GM19467 (cell line): ENCODE measurements around the gene ELANE.
"Not testable (repeated sequence)": the region's sequence is repeated elsewhere in the genome, so short reads cannot be mapped to it uniquely, and the experiment has no call there.

Experiments
- ATAC-seq: cut with Tn5 transposase; IDR thresholded peaks from one replicate; pipeline ENCODE4 v1.9.1; 2021; ENCODE audit warnings: mild to moderate bottlenecking, moderate library complexity; ENCODE audit not compliant: unreplicated experiment

The ELANE gene

DNA sequence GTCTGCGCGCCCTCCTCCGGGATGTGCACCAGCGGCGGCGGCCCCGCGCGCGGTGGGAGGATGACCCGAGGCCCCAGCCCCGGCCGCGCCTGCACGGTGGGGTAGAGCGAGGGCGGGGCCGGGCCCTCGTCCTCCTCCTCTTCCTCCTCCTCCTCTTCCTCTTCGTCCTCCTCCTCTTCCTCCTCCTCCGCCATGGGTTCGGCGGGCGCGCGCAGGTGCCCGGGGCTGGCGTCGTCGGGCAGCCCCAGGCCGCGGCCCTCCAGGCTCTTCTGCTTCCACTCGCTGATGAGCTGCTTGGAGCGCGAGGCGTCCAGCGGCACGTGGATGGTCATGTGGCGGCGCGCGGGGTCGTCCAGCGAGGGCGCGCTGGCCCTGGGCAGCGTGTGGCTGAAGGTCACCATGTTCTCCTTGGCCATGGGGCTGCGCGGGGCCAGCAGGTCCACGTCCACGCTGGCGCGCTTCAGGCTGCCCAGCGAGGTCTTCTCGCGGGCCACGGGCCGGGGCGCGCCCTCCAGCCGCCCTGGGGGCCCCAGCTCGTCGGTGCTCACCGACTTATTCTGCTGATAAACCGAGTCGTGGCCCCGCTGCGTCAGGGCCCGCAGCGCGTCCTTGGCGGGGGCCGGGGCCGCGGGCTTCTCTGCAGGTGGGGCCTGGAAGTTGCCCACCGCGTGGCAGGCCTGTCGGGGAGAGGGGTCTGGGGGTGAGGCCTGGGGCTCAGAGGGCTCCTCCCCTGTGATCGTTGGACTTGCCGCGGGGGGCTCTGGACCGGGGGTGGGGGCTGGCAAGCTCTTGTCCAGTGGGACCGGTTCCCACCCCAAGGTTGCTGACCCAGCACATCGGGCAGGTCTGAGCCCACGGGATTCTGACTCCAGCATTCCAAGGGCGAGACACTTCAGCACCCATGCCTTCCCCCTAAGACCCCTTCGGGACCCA lies 38.6 kb upstream of the ELANE start:
- ATAC-seq = no peak

DNA sequence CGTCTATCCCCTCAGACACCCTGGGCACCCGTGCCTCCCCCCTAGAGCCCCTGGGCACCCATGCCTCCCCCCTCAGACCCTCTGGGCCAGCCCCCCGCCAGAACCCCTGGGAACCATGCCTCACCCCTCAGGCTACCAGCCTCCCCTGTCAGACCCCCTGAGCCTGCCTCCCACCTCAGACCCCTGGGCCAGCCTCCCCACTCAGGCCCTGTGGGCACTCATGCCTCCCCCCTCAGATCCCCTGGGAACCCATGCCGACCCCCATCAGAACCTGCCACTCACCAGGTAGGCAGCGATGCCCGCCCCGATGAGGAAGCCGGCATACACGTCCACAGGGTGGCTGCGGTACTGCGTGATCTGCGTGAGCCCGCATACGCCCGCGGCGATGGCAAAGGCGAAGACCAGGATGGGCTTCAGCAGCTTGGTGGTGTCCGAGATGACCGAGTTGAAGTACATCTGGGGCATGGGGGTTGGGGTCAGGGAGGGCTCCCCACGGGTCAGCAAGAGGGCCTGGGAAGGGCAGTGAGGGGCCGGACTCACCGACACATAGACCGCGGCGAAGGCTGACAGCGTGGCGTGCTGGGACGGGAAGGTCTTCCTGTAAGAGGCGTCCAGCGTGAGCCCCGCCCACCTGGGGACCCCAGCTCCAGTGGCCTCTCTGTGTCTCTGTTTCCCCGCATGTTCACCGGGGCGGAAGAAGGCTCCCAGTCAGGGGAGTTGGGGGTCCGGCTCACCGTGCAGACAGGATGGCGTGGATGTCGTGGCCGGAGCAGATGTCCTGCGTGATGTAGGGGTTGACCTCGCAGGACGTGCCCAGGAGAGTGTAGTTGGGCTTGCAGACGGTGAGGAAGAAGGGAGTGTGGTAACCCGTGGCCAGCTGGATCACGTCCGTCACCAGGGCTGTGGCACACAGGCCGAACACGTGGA lies 37.7 kb upstream of the ELANE start:
- ATAC-seq = no peak

DNA sequence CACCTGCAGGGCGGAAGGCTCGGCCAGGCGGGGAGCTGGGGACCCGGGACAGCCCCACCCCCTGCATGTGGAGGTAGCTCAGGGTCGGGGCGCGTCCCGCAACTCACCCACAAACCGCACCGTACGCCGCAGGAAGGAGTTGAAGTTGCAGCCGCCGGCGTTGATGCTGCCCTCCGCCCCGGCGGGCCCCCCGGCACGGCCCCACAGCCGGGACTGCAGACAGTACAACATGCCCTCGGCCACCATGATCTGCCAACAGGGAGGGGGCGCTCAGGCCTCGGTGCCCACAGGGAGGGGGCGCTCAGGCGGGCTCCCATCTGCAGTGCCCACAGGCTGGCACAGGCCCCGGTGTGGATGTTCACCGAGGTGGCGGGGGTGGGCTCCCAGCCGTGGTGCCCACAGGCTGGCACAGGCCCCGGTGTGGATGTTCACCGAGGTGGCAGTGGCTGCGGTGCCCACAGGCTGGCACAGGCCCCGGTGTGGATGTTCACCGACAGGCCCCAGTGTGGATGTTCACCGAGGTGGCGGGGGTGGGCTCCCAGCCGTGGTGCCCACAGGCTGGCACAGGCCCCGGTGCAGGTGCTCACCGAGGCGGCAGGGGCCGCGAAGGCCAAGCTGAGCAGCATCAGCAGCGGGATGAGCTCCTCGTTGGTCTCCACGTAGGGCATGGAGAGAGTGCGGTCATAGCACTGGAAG lies 36.9 kb upstream of the ELANE start:
- no peak for ATAC-seq

DNA sequence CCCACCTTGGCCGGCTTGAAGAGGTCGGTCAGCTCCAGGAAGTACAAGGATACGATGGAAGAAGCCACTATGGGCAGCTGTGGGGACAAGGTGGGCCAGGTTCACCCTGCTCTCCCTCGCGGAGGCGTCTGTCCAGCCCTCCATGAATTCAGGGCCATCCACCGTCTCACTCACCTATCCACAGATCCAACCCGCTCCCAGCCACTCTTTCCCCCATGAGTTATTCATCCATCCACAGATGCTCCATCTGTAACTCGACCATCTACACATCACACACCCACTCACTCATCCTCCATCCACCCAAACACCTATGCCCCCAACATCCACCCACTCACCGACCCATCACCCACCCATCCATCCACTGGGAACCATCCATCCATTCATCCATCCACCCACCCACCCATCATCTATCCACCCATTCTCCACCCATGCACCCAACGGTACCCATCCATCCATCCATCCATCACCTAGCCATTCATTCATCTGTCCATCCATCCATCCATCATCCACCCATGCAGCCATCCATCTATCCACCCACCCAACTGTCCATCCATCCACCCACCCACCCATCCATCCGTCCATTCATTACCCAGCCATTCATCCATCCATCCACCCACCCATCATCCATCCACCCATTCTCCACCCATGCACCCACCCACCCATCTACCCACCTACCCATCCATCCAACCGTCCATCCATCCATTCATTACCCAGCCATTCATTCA lies 36.2 kb upstream of the ELANE start:
- no peak for ATAC-seq

DNA sequence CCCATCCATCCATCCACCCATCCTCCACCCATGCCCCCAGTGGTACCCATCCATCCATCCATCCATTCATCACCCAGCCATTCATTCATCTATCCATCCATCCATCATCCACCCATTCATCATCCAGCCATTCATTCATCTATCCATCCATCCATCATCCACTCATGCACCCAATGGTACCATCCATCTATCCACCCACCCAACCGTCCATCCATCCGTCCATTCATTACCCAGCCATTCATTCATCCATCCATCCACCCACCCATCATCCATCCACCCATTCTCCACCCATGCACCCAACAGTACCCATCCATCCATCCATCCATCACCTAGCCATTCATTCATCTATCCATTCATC lies 35.6 kb upstream of the ELANE start:
- no peak for ATAC-seq

DNA sequence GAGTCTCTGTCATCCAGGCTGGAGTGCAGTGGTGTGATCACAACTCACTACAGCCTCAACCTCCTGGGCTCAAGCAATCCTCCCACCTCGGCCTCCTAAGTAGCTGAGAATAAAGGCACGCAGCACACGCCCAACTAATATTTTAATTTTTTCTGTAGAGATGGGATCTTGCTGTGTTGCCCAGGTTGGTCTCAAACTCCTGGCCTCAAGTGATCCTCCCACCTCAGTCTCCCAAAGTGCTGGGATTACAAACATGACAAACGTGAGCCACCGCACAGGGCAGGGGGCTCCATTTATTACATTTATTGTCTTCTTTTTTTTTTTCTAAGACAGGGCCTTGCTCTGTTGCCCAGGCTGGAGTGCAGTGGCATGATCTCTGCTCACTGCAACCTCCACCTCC lies 31.9 kb upstream of the ELANE start:
- not testable (repeated sequence) for ATAC-seq

DNA sequence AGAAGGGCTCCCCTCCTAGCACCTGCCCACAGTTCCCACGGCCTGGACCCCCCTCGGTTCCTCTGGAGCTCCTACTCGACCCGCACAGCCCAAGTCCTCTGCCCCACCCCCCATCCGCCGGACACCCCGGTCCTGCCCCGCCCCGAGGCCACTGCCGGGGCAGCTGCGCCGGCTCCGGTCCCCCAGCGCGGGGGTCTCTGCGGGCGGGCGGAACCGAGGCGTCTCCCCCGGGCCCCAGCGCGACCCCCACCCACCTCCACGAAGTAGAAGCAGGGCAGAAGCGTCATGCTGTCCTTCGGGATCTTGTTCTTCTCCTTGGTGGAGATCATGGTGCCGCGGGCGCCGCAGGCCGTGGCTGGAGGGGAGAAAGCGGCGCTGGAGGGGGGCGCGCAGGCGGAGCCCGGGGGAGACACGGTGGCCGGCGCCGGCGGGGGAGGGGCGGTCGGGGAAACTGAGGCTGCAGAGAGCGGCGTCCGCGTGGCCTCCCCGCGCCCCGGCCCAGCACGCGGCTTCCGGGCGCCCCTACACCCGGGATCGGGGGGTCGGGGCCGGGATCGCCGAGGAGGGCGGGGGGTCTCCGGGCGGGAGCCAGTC lies 30.8 kb upstream of the ELANE start:
- ATAC-seq = no peak

DNA sequence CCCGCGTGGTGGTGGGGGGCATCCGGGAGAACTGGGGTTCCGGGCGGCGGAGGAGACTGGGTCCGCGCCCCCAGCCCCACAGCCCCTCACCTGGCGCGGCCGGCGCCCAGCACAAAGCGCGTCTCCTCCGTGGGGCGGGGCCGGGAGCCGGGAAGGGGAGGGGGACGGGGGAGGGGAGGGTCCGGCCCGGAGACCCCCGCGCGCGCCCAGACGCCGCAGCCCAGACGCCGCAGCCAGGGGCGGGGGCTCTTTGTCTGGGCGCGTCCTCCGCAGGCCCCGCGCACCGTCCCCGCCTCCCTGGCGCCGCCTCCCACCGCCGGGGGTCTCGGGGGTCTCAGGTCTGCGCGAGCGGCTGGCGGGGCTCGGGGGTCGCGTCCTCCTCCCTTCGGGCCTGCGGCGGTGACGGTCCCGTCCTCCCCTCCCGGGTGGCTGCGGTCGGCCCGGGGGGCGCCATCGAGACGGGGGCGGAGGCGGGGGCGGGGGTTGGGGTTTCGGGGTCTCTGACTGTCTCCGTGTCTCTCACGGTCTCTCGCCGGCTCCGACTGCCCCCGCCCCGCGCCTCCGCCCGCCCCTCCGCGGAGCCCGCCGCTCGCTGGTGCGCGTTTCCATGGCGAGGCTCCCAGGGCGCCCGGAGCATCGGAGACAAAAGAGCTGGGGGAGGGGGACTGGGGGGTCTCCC lies 30.1 kb upstream of the ELANE start, which contains the start of gene PLPPR3:
Gene PLPPR3 (minus strand): TSS at position 131 of the 679 bp plus-strand sequence. CDS start 396 bp downstream, outside the sequence.
- no peak for ATAC-seq

DNA sequence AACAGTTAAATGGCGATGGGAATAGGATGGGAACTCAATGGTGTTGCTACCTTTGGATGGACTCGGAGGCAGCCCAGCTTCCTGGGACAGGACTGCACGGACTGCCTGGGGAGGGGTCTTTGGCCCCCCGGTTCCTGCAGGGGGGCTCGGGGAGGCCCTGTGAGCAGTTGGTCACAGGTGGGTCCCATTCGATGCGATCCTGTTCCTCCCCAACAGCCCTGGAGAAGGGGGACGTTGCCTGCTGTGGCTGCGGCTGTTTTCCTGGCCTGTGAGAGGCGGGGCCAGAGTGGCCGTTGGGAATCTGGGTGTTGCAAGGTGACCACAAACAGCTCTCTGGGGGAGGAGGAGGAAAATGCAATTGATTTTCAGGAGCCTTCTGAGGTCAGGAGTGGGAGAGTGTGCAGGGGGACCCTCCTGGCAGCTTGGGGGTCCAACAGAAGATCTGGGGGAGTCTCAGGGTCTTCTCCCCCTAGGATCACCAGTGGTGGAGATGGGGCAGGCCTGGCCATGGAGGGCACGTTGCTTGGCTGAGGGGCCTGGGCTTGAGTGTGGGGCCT lies 28.5 kb upstream of the ELANE start:
- no peak for ATAC-seq

DNA sequence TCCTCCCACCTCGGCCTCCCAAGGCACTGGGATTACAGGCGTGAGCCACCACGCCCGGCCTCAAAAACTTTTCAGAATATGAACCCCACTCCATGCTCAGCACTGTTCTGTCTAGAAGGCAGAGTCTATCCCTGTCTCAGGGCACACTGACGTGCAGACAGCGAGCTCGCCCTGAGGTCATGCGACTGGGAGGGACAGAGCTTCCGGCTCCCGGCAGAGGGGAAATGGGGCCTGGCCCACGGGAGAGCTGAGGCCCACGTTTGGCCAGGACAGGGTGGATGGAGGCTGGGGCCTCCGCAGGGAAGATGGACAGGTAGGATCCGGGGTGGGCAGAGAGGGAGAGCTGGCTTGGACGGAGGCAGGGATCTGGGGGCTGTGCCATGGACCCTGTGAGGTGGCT lies 27.2 kb upstream of the ELANE start:
- no peak for ATAC-seq

DNA sequence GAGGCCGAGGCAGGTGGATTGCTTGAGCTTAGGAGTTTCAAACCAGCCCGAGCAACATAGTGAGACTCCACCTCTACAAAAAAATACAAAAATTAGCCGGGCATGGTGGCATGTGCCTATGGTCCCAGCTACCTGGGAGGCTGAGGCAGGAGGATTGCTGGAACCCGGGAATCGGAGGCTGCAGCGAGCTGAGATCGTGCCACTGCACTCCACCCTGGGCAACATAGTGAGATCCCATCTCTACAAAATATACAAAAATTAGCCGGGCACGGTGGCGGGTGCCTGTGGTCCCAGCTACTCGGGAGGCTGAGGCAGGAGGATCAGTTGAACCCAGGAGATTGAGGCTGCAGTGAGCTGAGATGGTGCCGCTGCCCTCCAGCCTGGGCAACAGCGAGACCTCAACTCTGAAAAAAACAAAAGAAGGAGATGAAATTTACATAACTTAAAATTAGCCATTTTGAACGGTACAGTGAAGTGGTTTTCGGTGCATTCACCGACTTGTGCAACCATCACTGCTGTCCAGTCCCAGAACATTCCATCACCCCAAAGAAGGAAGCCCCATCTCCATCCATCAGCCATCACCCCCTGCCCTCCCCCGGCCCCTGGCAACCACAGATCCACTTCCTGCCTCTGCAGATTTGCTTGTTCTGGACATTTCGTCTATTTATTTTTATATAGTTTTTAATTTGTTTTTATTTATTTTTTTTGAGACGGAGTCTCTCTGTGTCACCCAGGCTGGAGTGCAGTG lies 26.0 kb upstream of the ELANE start:
- ATAC-seq = no peak

DNA sequence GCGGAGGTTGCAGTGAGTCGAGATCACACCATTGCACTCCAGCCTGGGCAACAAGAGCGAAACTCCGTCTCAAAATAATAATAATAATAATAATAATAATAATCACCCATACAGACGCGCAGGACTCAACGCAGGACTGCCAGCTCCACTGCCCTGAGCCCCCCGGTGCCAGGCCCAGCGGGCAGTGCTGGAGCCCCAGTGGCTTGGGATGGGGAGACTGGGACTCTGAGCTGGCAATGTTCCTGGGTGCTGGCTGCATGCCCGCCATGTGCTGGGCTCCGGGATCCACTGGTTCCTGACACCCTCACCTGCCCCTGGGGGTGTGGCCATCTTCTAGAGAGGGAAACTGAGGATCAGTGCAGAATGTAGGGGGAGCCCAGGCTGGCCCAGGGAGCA lies 24.8 kb upstream of the ELANE start:
- no peak for ATAC-seq

DNA sequence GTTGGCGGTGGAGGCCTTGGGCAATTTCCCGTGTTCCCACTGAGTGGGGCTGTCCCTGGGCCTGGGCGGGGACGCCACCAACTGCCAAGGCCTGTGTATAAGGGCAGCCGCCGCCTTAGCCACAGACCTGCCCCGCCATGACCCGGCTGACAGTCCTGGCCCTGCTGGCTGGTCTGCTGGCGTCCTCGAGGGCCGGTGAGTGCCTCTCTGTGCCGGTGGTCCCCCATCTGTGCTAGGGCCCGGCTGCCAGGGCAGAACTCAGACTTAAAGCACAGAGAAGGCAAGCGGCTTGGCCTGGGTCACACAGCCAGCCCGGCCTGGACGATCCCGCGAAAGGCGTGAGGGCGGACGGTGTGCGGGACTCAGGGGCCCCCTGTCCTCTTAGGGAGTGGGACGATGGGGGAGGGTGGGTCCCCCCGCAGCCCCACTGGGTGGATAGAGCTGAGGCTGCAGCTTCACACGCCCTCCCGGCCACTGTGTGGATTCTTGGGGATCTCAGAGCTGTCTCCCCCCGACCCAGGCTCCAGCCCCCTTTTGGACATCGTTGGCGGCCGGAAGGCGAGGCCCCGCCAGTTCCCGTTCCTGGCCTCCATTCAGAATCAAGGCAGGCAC lies 24.3 kb upstream of the ELANE start, which contains the start of gene AZU1:
Gene AZU1 (plus strand): TSS at position 128 of the 612 bp plus-strand sequence. CDS start 10 bp downstream, at position 138.
- no peak for ATAC-seq

DNA sequence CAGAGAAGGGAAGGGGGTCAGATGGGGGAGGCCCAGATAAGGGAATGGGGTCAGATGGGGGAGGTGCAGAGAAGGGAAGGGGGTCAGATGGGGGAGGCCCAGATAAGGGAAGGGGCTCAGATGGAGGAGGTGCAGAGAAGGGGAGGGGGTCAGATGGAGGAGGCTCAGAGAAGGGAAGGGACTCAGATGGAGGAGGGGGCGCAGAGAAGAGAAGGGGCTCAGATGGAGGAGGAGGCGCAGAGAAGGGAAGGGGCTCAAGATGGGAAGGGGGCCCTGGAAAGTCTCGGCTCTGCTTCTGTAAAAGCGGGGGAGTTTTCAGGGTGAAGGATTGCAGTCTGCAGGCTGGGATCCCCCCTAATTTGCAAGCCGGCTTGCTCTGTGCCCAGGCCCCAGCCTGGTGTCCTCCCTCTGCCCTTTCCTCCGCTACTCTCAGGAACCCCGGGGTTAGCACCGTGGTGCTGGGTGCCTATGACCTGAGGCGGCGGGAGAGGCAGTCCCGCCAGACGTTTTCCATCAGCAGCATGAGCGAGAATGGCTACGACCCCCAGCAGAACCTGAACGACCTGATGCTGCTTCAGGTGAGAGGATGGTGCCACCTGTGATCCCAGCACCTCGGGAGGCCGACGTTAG lies 22.9 kb upstream of the ELANE start:
- no peak for ATAC-seq

DNA sequence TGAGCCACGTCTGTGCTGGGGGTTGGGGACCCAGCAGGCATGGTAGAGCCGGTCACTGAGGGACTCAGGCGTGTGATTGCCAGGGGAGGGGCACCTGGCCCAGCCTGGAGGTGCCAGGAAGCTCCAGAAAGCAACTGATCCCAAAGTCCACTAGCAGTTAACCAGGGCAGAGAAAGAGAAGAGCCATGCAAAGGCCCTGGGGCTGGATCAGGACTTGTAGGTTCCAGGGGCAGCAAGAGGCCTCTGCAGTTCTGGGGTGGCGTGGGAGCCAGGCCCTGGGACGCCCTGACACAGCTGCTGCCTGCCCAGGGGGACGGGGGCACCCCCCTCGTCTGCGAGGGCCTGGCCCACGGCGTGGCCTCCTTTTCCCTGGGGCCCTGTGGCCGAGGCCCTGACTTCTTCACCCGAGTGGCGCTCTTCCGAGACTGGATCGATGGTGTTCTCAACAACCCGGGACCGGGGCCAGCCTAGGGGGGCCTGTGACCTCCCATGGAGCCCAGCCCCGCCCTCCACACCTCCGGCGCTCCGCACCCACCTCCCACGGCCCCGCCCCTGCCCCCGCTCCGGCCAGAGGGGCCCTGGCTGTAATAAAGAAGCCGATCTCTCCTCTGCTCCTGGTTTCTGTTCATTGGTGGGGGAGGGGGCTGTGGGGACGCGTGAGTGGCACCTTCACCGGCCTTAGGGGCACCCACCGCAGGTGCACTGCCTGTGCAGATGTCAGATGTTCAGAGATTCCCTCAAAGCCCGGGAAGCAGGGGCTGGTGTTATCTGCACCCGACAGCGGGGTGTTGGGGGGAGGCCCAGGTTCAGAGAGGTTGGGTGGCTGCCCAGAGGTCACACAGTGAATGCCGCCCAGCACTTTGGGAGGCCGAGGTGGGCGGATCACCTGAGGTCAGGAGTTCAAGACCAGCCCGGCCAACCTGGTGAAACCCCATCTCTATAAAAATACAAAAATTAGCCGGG lies 20.4 kb upstream of the ELANE start:
- no peak for ATAC-seq

DNA sequence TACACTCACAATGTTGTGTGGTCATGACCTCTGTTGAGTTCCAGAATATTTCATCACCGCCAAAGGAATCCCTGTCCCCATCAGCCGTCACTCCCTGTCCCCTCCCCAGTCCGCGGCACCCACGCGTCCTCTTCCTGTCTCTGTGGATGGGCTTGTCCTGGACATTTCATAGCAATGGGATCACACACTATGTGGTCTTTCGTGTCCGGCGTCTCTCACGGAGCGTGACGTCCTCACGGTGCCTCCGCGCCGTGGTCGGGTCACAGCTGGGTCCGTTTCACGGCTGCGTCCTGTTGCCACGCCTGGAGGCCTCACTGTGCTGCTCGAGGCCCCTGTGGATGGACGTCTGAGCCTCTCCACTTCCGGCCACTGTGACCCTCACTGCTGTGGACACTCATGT lies 17.9 kb upstream of the ELANE start:
- ATAC-seq = no peak
